PC-3 (cell line): ENCODE data around the gene SNRPA. TPM values are rescaled to one million over a fixed set of nuclear protein-coding genes. Genes with fewer than 3 reads are reported as not detected.
A peak's percentile ranks its signal among the peaks of the same experiment; 100 is the strongest.

ENCODE experiments used
- ATAC-seq: fragments of 200-7000 bp; cut with Tn5 transposase; 2 replicates; pipeline ENCODE4 v1.9.1; 2020; ENCODE audit warnings: mild to moderate bottlenecking, moderate library complexity
- BruUV-seq: library from RNA; stranded (reverse); fragments of 400-500 nt; replicated peaks from 2 replicates; lab custom pipeline; 2021; lab: Mats Ljungman, UMichigan
- CTCF ChIA-PET: fragments of 300-600 bp; sonication (Branson Sonifier 250); formaldehyde crosslinking; loops from one replicate; lab custom pipeline; 2022; ENCODE audit warnings: antibody characterized with exemption; lab: Charles Lee
- POLR2A ChIA-PET: fragments of 300-600 bp; sonication (Branson Sonifier 250); formaldehyde crosslinking; loops from one replicate; lab custom pipeline; 2022; ENCODE audit warnings: antibody characterized with exemption; ENCODE audit not compliant: unreplicated experiment; lab: Charles Lee
- DNase-seq: peaks from one replicate; pipeline ENCODE4 v3.0.0-alpha.2; 2015
- H2AFZ ChIP-seq: fragments of 300-600 bp; sonication (generic); 2 replicates; pipeline ENCODE4 v1.6.0; 2016; ENCODE audit warnings: antibody characterized with exemption, low read length
- H3F3A ChIP-seq: fragments of 300-600 bp; sonication (generic); one replicate; pipeline ENCODE4 v1.6.0; 2017; ENCODE audit warnings: antibody characterized with exemption, low read length, control low read depth, mild to moderate bottlenecking; ENCODE audit not compliant: unreplicated experiment
- H3K27ac ChIP-seq: fragments of 300-600 bp; sonication (generic); 2 replicates; pipeline ENCODE4 v1.5.1; 2016; ENCODE audit warnings: mild to moderate bottlenecking, low read length
- H3K27me3 ChIP-seq: fragments of 300-600 bp; sonication (generic); 2 replicates; pipeline ENCODE4 v1.6.1; 2016; ENCODE audit warnings: low read length, mixed read lengths
- H3K36me3 ChIP-seq: fragments of 300-600 bp; sonication (generic); 2 replicates; pipeline ENCODE4 v1.6.1; 2016; ENCODE audit warnings: low read depth, mixed run types, low read length, mixed read lengths
- H3K4me1 ChIP-seq: fragments of 300-600 bp; sonication (generic); 2 replicates; pipeline ENCODE4 v1.5.1; 2016; ENCODE audit warnings: low read length; ENCODE audit not compliant: insufficient read depth
- H3K4me2 ChIP-seq: fragments of 300-600 bp; sonication (generic); 2 replicates; pipeline ENCODE4 v1.6.0; 2016; ENCODE audit warnings: low read length
- H3K4me3 ChIP-seq: fragments of 300-600 bp; sonication (generic); 2 replicates; pipeline ENCODE4 v1.5.1; 2016; ENCODE audit warnings: mild to moderate bottlenecking, low read length, mixed read lengths
- H3K79me2 ChIP-seq: fragments of 300-600 bp; sonication (generic); 2 replicates; pipeline ENCODE4 v1.6.1; 2017; ENCODE audit warnings: low read length, mixed read lengths
- H3K9ac ChIP-seq: fragments of 300-600 bp; sonication (generic); 2 replicates; pipeline ENCODE4 v1.6.0; 2016; ENCODE audit warnings: mild to moderate bottlenecking, low read length
- H3K9me2 ChIP-seq: fragments of 300-600 bp; sonication (generic); replicated peaks from 2 replicates; pipeline ENCODE4 v1.6.1; 2016; ENCODE audit warnings: mixed run types, low read length, mixed read lengths
- H3K9me3 ChIP-seq: fragments of 300-600 bp; sonication (generic); 2 replicates; pipeline ENCODE4 v1.6.1; 2016; ENCODE audit warnings: low read length, mixed read lengths
- H4K20me1 ChIP-seq: fragments of 300-600 bp; sonication (generic); 2 replicates; pipeline ENCODE4 v1.6.1; 2016; ENCODE audit warnings: low read length, mixed read lengths
- EZH2 ChIP-seq: fragments of 300-600 bp; sonication (generic); IDR thresholded peaks from one replicate; pipeline ENCODE4 v1.6.1; 2017; ENCODE audit warnings: antibody characterized with exemption, mild to moderate bottlenecking, low read length; ENCODE audit not compliant: unreplicated experiment
- EZH2phosphoT487 ChIP-seq: fragments of 300-600 bp; sonication (generic); IDR thresholded peaks from 2 replicates; pipeline ENCODE4 v1.6.1; 2018; ENCODE audit warnings: mild to moderate bottlenecking, antibody characterized with exemption, low read length, borderline replicate concordance
- intact Hi-C: fragments of 100-400 bp; cut with micrococcal nuclease; formaldehyde crosslinking; loops from 2 replicates; pipeline ENCODE4 v1.9.0; 2023
- total RNA-seq: library from RNA; depleted of rRNA; stranded (reverse); fragments of >200 nt; gene quantifications from 2 replicates; pipeline ENCODE4 v1.2.3, GENCODE V29; 2014
- TF ChIP-seq, protein P1 (sequence below): fragments of 300-600 bp; sonication (generic); conservative IDR thresholded peaks from 2 replicates; pipeline ENCODE4 v1.5.1; 2017; ENCODE audit warnings: antibody characterized with exemption, low read depth, mild to moderate bottlenecking, low read length

The SNRPA gene
- total RNA-seq, 1 experiment from 2014 or later: 243 TPM

DNA sequence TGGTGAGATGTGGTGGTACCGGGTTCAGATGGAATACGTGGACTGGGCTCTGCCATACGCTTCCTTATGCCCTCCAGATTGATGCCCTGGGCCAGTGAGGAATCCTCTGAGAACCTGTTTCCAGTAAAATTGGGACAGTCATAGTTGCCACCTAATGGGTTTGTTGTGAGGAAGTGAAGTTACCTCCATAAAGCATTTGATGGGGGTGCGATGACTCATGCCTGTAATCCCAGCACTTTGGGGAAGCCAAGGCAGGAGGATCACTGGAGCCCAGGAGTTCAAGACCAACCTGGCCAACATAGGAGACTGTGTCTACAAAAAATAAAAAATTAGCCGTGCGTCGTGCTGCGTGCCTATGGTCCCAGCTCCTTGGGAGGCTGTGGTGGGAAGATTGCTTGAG is 4.8 kb downstream of the SNRPA start:
- CTCF ChIA-PET: no interaction called here
- H3F3A ChIP-seq: no peaks in the 10 kb centered on the region
- H3K9ac ChIP-seq: no peak overlapping the region
- DNase-seq (no peak), ATAC-seq (no peak)
- no peak overlapping the region for H3K4me3 ChIP-seq
- H3K79me2 ChIP-seq: peaks cover 81% of the 10 kb centered on the region
- H2AFZ ChIP-seq: no peak overlapping the region
- intact Hi-C loops: no loop called here
- H4K20me1 ChIP-seq: peaks cover 37% of the 10 kb centered on the region
- no peaks in the 10 kb centered on the region for H3K27me3 ChIP-seq
- H3K4me1 ChIP-seq: peaks cover 33% of the 10 kb centered on the region
- no peaks in the 10 kb centered on the region for H3K9me3 ChIP-seq
- TF ChIP-seq, protein P1, sequence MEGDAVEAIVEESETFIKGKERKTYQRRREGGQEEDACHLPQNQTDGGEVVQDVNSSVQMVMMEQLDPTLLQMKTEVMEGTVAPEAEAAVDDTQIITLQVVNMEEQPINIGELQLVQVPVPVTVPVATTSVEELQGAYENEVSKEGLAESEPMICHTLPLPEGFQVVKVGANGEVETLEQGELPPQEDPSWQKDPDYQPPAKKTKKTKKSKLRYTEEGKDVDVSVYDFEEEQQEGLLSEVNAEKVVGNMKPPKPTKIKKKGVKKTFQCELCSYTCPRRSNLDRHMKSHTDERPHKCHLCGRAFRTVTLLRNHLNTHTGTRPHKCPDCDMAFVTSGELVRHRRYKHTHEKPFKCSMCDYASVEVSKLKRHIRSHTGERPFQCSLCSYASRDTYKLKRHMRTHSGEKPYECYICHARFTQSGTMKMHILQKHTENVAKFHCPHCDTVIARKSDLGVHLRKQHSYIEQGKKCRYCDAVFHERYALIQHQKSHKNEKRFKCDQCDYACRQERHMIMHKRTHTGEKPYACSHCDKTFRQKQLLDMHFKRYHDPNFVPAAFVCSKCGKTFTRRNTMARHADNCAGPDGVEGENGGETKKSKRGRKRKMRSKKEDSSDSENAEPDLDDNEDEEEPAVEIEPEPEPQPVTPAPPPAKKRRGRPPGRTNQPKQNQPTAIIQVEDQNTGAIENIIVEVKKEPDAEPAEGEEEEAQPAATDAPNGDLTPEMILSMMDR: no peak
- TF ChIP-seq EZH2phosphoT487 (no peak), EZH2 (no peak)
- no TSS peak for BruUV-seq
- POLR2A ChIA-PET: interaction anchor here (0.6 kb wide), 1 partner anchor 34 kb away, joined by 5 read pairs; no protein-coding TSS in a partner anchor
- H3K4me2 ChIP-seq: peak overlapping the region; percentile 34
- H3K27ac ChIP-seq: no peak overlapping the region
- no peaks in the 10 kb centered on the region for H3K9me2 ChIP-seq
- peaks cover 29% of the 10 kb centered on the region for H3K36me3 ChIP-seq

- Histone ChIP-seq H4K20me1 (peaks cover 37% of the 10 kb centered on the region), H3K79me2 (peaks cover 74% of the 10 kb centered on the region), H3K9ac (no peak overlapping the region), H3K27me3 (no peaks in the 10 kb centered on the region), H3K9me2 (no peaks in the 10 kb centered on the region), H2AFZ (no peak overlapping the region), H3K9me3 (no peaks in the 10 kb centered on the region), H3K4me3 (no peak overlapping the region), H3K36me3 (peaks cover 33% of the 10 kb centered on the region), H3F3A (no peaks in the 10 kb centered on the region), H3K27ac (no peak overlapping the region), H3K4me2 (peak overlapping the region; percentile 15), H3K4me1 (peaks cover 33% of the 10 kb centered on the region)
- ATAC-seq: peak; percentile 51
- intact Hi-C loops: no loop called here
- peak; percentile 51 for DNase-seq
- ChIA-PET POLR2A (no interaction called here), CTCF (no interaction called here)
- TF ChIP-seq, protein P1: no peak
- TF ChIP-seq EZH2 (no peak), EZH2phosphoT487 (no peak)
- BruUV-seq: no TSS peak
Measured at GRCh38 chr19:40756502-40757110, 5.6 kb downstream of the SNRPA start.

- Histone ChIP-seq H3K79me2 (peaks cover 55% of the 10 kb centered on the region), H3K27me3 (no peaks in the 10 kb centered on the region), H3K4me1 (peaks cover 29% of the 10 kb centered on the region), H3K36me3 (peaks cover 47% of the 10 kb centered on the region), H3K4me3 (no peak overlapping the region), H3K4me2 (no peak overlapping the region), H3K9me2 (no peaks in the 10 kb centered on the region), H3K27ac (no peak overlapping the region), H4K20me1 (peaks cover 29% of the 10 kb centered on the region), H3K9ac (no peak overlapping the region), H2AFZ (no peak overlapping the region), H3K9me3 (no peaks in the 10 kb centered on the region), H3F3A (no peaks in the 10 kb centered on the region)
- POLR2A ChIA-PET: no interaction called here
- BruUV-seq: no TSS peak
- DNase-seq (no peak), ATAC-seq (no peak)
- no peak for TF ChIP-seq EZH2phosphoT487
- TF ChIP-seq, protein P1: no peak
- TF ChIP-seq EZH2: no peak
- CTCF ChIA-PET: no interaction called here
- intact Hi-C loops: no loop called here
Measured at GRCh38 chr19:40758491-40758890, 7.5 kb downstream of the SNRPA start.
